ENCODE measurements around the gene PPP4R3A.

DNA sequence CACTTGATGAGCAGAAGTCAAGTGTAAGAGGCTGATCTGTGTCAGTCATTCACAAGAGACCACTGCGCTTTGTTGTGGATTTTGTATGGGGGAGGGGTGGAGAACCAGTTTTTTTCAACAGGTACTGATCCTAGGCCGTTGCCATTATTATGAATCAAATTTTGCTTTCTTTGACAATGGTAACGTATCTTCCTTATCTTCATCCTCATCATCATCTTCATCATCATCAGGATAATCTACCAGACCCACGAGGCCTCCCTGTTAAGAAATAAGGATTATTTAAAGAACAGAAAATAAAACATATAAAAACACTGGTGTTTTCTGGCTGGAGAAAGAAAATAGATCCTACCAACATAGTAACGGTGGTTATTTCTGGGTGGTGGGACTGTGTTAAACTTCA lies 51.5 kb downstream of the PPP4R3A start:
- TF ChIP-seq CTCF (IDR thresholded peaks at IDR 0.05) (no peak), POLR2A (IDR thresholded peaks at IDR 0.05) (no peak), POLR2AphosphoS5 (IDR thresholded peaks at IDR 0.05) (no peak), EP300 (IDR thresholded peaks at IDR 0.05) (no peak)
